ENCODE results near the gene ST8SIA6.

GRCh38 chr10:17453035-17453372 is 1.4 kb downstream of the ST8SIA6 start:
- TF ChIP-seq ZBTB33 (IDR thresholded peaks at IDR 0.05; ENCODE audit: extremely low read depth, insufficient replicate concordance, low read length) (no peak), CTCF (IDR thresholded peaks at IDR 0.05 in 2 of 3, conservative IDR thresholded peaks at IDR 0.05 in 1 of 3; ENCODE audit: borderline replicate concordance in 1 of 3, insufficient read depth in 1 of 3, low read depth in 2 of 3, low read length in 2 of 3) (no peak), REST (IDR thresholded peaks at IDR 0.05; ENCODE audit: low read depth) (no peak), ZFX (IDR thresholded peaks at IDR 0.05) (no peak), JUND (IDR thresholded peaks at IDR 0.05) (no peak)

Measured in HCT116 (cell line).